Measurements from ENCODE around the gene SSU72. TPM values are rescaled to one million over a fixed set of nuclear protein-coding genes. Genes with fewer than 3 reads are reported as not detected.

The SSU72 gene
- total RNA-seq, 1 donor from 2014 or later = 97.4 TPM

DNA sequence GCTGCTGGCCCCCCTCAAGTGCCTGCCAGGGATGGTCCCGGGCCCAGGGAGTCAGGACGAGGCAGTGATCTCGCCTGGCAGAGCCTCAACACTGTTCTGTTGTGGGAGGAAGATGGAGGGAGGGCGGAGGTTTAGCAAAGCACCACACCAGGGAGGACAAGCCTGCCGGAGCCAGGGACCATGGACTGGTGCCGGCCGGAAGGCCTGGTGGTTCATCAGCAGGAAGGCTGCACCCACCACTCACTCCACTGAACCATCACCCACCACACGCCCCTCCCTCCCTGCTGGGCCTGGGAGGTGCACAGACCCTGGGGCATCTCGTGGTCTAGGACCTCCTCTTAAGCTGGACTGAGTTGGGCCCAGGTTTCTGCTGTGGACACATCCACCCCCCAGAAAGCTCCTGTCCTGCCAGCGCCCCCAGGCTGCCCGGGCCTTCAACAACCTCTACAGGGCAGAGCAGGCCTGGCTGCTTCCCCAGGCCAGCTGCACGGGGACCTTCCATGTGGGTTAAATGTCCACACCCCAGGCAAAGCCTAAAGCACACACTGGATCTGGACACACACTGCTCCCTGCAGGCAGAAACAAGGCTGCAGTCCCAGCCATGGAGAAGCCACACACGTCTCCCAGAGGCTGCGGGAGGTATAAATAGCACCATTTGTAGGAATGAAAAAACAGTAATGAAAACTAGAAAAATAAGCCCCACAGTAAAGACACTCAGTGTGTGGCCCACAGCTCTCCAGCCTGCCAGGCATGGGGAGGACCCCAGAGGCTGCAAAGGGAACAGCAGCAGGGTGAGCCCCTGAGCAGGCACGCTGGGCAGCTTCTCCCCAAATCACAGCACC is 23.9 kb downstream of the SSU72 start:
- no peaks in the 10 kb centered on the region for H3K36me3 Mint-ChIP-seq
- no peak overlapping the region for H3K4me3 Mint-ChIP-seq
- TF ChIP-seq, protein P1, sequence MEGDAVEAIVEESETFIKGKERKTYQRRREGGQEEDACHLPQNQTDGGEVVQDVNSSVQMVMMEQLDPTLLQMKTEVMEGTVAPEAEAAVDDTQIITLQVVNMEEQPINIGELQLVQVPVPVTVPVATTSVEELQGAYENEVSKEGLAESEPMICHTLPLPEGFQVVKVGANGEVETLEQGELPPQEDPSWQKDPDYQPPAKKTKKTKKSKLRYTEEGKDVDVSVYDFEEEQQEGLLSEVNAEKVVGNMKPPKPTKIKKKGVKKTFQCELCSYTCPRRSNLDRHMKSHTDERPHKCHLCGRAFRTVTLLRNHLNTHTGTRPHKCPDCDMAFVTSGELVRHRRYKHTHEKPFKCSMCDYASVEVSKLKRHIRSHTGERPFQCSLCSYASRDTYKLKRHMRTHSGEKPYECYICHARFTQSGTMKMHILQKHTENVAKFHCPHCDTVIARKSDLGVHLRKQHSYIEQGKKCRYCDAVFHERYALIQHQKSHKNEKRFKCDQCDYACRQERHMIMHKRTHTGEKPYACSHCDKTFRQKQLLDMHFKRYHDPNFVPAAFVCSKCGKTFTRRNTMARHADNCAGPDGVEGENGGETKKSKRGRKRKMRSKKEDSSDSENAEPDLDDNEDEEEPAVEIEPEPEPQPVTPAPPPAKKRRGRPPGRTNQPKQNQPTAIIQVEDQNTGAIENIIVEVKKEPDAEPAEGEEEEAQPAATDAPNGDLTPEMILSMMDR (IDR thresholded peaks at IDR 0.05; ENCODE audit: unreplicated experiment) = peak; percentile 12
- DNase-seq (ENCODE audit: low spot score in 2 of 2, unreplicated experiment in 2 of 2) = no peak
- H3K4me1 Mint-ChIP-seq = no peaks in the 10 kb centered on the region
- H3K27ac Mint-ChIP-seq = peak overlapping the region; percentile 47
- no peaks in the 10 kb centered on the region for H3K27me3 Mint-ChIP-seq (ENCODE audit: low read depth)
- H3K9me3 Mint-ChIP-seq = no peaks in the 10 kb centered on the region

DNA sequence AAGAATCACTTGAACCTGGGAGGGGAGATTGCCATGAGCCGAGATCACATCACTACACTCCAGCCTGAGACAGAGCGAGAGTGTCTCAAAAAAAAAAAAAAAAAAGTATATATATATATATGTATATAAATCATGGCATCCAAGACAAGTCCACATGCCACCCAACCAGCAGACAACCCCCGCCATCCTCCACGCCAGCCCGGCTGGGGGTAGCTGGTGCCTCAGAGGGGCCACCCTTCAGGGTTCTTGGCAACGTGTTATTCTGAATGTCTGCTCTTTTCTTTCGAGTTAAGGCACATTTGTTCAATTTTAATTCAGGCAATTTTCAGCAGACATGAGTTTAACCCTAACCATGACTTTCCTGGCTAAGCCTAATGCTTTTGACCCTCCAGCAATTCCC is 24.6 kb downstream of the SSU72 start:
- TF ChIP-seq, protein P1 (IDR thresholded peaks at IDR 0.05; ENCODE audit: unreplicated experiment) = no peak
- H3K9me3 Mint-ChIP-seq = no peaks in the 10 kb centered on the region
- no peaks in the 10 kb centered on the region for H3K27me3 Mint-ChIP-seq (ENCODE audit: low read depth)
- DNase-seq (ENCODE audit: low spot score in 2 of 2, unreplicated experiment in 2 of 2) = no peak
- H3K36me3 Mint-ChIP-seq = no peaks in the 10 kb centered on the region
- H3K27ac Mint-ChIP-seq = no peak overlapping the region
- no peak overlapping the region for H3K4me3 Mint-ChIP-seq
- H3K4me1 Mint-ChIP-seq = no peaks in the 10 kb centered on the region

DNA sequence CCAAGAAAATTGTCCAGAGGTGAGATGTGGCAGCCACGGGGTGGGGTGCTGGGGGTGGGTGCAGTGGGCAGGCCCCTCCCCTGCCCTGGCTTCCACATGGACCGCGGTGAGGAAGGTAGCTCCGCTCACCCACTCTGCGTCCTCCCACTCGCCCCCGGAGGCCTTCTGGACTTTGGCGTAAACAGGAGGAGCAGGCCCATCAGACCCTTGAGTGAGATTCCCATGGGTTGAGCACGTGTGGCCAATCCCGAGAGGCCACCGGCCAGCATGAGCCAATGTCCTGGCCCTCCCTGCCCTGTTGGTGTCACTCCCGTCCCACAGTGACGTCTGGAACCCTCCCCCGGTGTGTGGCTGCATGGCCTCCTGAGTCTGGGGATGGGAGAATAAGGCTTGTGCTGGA is 26.1 kb downstream of the SSU72 start:
- Mint-ChIP-seq H3K36me3 (no peaks in the 10 kb centered on the region), H3K4me1 (no peaks in the 10 kb centered on the region), H3K9me3 (no peaks in the 10 kb centered on the region), H3K27me3 (ENCODE audit: low read depth) (no peaks in the 10 kb centered on the region), H3K4me3 (no peak overlapping the region), H3K27ac (no peak overlapping the region)
- DNase-seq (ENCODE audit: low spot score in 2 of 2, unreplicated experiment in 2 of 2) = no peak
- TF ChIP-seq, protein P1 (IDR thresholded peaks at IDR 0.05; ENCODE audit: unreplicated experiment) = no peak

DNA sequence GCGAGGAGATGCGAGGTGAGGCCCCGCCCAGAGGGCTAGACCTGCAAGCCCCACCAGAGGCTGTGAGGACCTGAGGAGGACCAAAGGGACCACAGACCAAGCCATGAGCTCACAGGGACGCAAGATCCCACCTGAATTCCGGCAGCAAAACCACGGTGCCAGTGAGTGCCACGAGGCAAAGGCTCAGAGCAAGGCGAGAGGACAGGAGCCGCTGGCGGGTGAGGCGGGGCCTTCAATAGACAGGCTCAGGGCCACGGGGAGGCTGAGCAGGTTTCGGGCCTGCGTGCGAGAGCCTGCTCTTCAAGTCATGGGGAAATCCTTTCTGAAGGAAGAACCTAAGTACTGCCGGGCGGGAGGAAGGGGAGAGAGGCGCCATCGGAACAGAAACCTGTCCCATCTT is 27.2 kb downstream of the SSU72 start:
- Mint-ChIP-seq H3K9me3 (no peaks in the 10 kb centered on the region), H3K4me3 (no peak overlapping the region), H3K27me3 (ENCODE audit: low read depth) (no peaks in the 10 kb centered on the region), H3K4me1 (no peaks in the 10 kb centered on the region), H3K27ac (peak overlapping the region; percentile 32), H3K36me3 (no peaks in the 10 kb centered on the region)
- no peak for DNase-seq (ENCODE audit: low spot score in 2 of 2, unreplicated experiment in 2 of 2)
- TF ChIP-seq, protein P1 (IDR thresholded peaks at IDR 0.05; ENCODE audit: unreplicated experiment) = no peak

DNA sequence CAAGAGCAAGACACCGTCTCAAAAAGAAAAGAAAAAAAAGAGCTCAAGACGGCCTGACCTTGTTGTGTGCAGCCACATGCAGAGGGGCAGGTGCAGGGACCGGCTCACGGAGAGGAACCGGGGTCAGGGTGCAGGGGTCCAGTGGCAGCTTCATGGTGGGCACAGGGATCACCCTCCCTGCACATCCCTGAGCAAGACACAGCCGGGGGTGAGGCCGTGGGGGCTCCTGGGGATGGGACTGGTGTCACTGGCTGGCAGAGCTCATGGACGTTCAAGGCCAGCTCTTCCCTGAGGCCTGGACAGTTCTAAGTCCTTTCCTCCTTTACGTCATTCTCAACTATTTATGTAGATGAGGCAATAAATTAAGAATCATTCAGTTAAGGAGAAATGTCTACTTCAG is 27.7 kb downstream of the SSU72 start:
- Mint-ChIP-seq H3K9me3 (no peaks in the 10 kb centered on the region), H3K27me3 (ENCODE audit: low read depth) (no peaks in the 10 kb centered on the region), H3K36me3 (peaks cover under 1% of the 10 kb centered on the region), H3K4me3 (no peak overlapping the region), H3K27ac (no peak overlapping the region), H3K4me1 (no peaks in the 10 kb centered on the region)
- no peak for DNase-seq (ENCODE audit: low spot score in 2 of 2, unreplicated experiment in 2 of 2)
- TF ChIP-seq, protein P1 (IDR thresholded peaks at IDR 0.05; ENCODE audit: unreplicated experiment) = no peak
